NCI-H128 (cell line): Measurements from ENCODE around the gene MIP.
"Not testable (repeated sequence)": the region's sequence is repeated elsewhere in the genome, so short reads cannot be mapped to it uniquely, and the experiment has no call there.

Experiments
- DNase-seq: peaks from one replicate; lab custom pipeline; 2025; ENCODE audit not compliant: unreplicated experiment; lab: John Stamatoyannopoulos, UW

MIP gene

GRCh38 chr12:56468216-56469006, 14.0 kb upstream of the MIP start, which contains the start of gene SPRYD4:
Gene SPRYD4, plus strand, starts transcription at chr12:56468578. Its CDS starts 14 bp downstream, at chr12:56468592.
- peak; percentile 86 for DNase-seq

GRCh38 chr12:56462565-56462964, 8.1 kb upstream of the MIP start:
- DNase-seq = no peak

- no peak for DNase-seq
Observed at GRCh38 chr12:56461235-56462159, 7.0 kb upstream of the MIP start.

GRCh38 chr12:56457817-56458216, 3.4 kb upstream of the MIP start:
- DNase-seq = no peak

- DNase-seq = no peak
Observed at GRCh38 chr12:56451147-56451546, 3.3 kb downstream of the MIP start.

- DNase-seq = no peak
Observed at GRCh38 chr12:56450241-56450640, 4.2 kb downstream of the MIP start.

GRCh38 chr12:56449622-56449984, 4.9 kb downstream of the MIP start:
- DNase-seq = no peak

- peak; percentile 89 for DNase-seq
Observed at GRCh38 chr12:56448860-56449621, 5.4 kb downstream of the MIP start, which contains the start of gene TIMELESS. Gene TIMELESS, minus strand, starts transcription at chr12:56449426. Its CDS starts 15,256 bp downstream, at chr12:56434170.

GRCh38 chr12:56443208-56443607, 11.2 kb downstream of the MIP start:
- DNase-seq = not testable (repeated sequence)

GRCh38 chr12:56437430-56438176, 16.9 kb downstream of the MIP start:
- DNase-seq = no peak

- no peak for DNase-seq
Observed at GRCh38 chr12:56434828-56435227, 19.6 kb downstream of the MIP start.

- no peak for DNase-seq
Observed at GRCh38 chr12:56431850-56432249, 22.6 kb downstream of the MIP start.

GRCh38 chr12:56431288-56431687, 23.2 kb downstream of the MIP start:
- DNase-seq = no peak

- DNase-seq = no peak
Observed at GRCh38 chr12:56425940-56426438, 28.5 kb downstream of the MIP start.

- DNase-seq = no peak
Observed at GRCh38 chr12:56425193-56425592, 29.3 kb downstream of the MIP start.

- DNase-seq = no peak
Observed at GRCh38 chr12:56420411-56420810, 34.0 kb downstream of the MIP start.

- DNase-seq = no peak
Observed at GRCh38 chr12:56417739-56418138, 36.7 kb downstream of the MIP start.

- DNase-seq = no peak
Observed at GRCh38 chr12:56414401-56414800, 40.1 kb downstream of the MIP start.

GRCh38 chr12:56413392-56413791, 41.1 kb downstream of the MIP start:
- DNase-seq = no peak
